ENCODE data around the gene MFN2. TPM values are rescaled to one million over a fixed set of nuclear protein-coding genes. Genes with fewer than 3 reads are reported as not detected.
"Not testable (repeated sequence)": the region's sequence is repeated elsewhere in the genome, so short reads cannot be mapped to it uniquely, and the experiment has no call there.

MFN2 gene
- total and polyA plus RNA-seq, 2 experiments from 2014 or later, result 48.0 to 57.9 TPM

- Histone ChIP-seq H3K79me2 (ENCODE audit: insufficient read depth) (peaks cover 49% of the 10 kb centered on the region), H3K9me2 (ENCODE audit: insufficient read depth) (no peaks in the 10 kb centered on the region), H3K27me3 (replicated peaks; ENCODE audit: insufficient read depth) (no peaks in the 10 kb centered on the region), H3K4me2 (ENCODE audit: unreplicated experiment) (peak within 1 kb of the TSS; percentile 86), H2AFZ (peak within 1 kb of the TSS; percentile 96), H3K9ac (peak within 1 kb of the TSS; percentile 87), H3K4me1 (ENCODE audit: insufficient read depth) (peaks cover 30% of the 10 kb centered on the region), H3K27ac (peak within 1 kb of the TSS; percentile 65), H3K36me3 (ENCODE audit: low read depth) (no peaks in the 10 kb centered on the region), H3F3A (ENCODE audit: insufficient read depth) (peaks cover 12% of the 10 kb centered on the region; the same call in 1 of the 2 replicates), H3K4me3 (peak within 1 kb of the TSS; percentile 81), H3K9me3 (ENCODE audit: low read depth) (no peaks in the 10 kb centered on the region), H4K20me1 (ENCODE audit: insufficient read depth) (no peaks in the 10 kb centered on the region)
- 1 to 3% methylated on average over 28 to 55 of the region's 55 CpGs for WGBS, 2 experiments (ENCODE audit: low coverage in 1 of 2, low lambda C conversion rate in 2 of 2, missing lambda C conversion rate in 2 of 2)
- in situ Hi-C loops (cut with MboI), result no loop called here
- TF ChIP-seq EZH2 (IDR thresholded peaks at IDR 0.05; ENCODE audit: insufficient read depth, poor library complexity, severe bottlenecking), result no peak
- no peak for TF ChIP-seq EZH2phosphoT487 (IDR thresholded peaks at IDR 0.05; ENCODE audit: insufficient read depth, low read depth)
- DNase-seq, result peak; percentile 91
These were observed 45.8 kb upstream of the MFN2 start, which contains the start of gene PLOD1 for GRCh38 chr1:11934302-11935056. PLOD1 (plus strand) TSS chr1:11934717; CDS start chr1:11934780, 63 bp downstream.

- H4K20me1 ChIP-seq (ENCODE audit: insufficient read depth), result no peaks in the 10 kb centered on the region
- H2AFZ ChIP-seq, result peak overlapping the region; percentile 96
- H3K4me2 ChIP-seq (ENCODE audit: unreplicated experiment), result peak overlapping the region; percentile 86
- in situ Hi-C loops (cut with MboI), result no loop called here
- H3K27me3 ChIP-seq (replicated peaks; ENCODE audit: insufficient read depth), result no peaks in the 10 kb centered on the region
- peaks cover 15% of the 10 kb centered on the region; the same call in 1 of the 2 replicates for H3F3A ChIP-seq (ENCODE audit: insufficient read depth)
- no peaks in the 10 kb centered on the region for H3K9me2 ChIP-seq (ENCODE audit: insufficient read depth)
- 0 out of 2 replicates have a peak, but pooled peaks cover 3% of the 10 kb centered on the region for H3K36me3 ChIP-seq (ENCODE audit: low read depth)
- DNase-seq, result no peak
- H3K9ac ChIP-seq, result peak overlapping the region; percentile 87
- peak overlapping the region; percentile 81 for H3K4me3 ChIP-seq
- H3K79me2 ChIP-seq (ENCODE audit: insufficient read depth), result peaks cover 54% of the 10 kb centered on the region
- H3K27ac ChIP-seq, result peak overlapping the region; percentile 65
- no peaks in the 10 kb centered on the region for H3K9me3 ChIP-seq (ENCODE audit: low read depth)
- WGBS, 2 experiments (ENCODE audit: low coverage in 1 of 2, low lambda C conversion rate in 2 of 2, missing lambda C conversion rate in 2 of 2), result 0% methylated on average over 2 of the region's 2 CpGs
- TF ChIP-seq EZH2phosphoT487 (IDR thresholded peaks at IDR 0.05; ENCODE audit: insufficient read depth, low read depth) (no peak), EZH2 (IDR thresholded peaks at IDR 0.05; ENCODE audit: insufficient read depth, poor library complexity, severe bottlenecking) (no peak)
- peaks cover 29% of the 10 kb centered on the region for H3K4me1 ChIP-seq (ENCODE audit: insufficient read depth)
These were observed 45.2 kb upstream of the MFN2 start for GRCh38 chr1:11935057-11935412.

DNA sequence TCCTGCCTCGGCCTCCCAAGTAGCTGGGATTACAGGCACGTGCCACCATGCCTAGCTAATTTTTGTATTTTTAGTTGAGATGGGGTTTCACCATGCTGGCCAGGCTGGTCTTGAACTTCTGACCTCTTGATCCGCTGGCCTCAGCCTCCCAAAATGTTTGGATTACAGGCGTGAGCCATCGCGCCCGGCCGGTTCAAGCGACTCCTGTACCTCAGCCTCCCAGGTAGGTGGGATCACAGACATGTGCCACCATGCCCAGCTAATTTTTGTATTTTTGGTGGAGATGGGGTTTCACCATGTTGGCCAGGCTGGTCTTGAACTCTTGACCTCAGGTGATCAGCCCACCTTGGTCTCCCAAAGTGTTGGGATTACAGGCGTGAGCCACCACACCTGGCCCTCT lies 44.5 kb upstream of the MFN2 start:
- peak overlapping the region; percentile 81 for H3K4me3 ChIP-seq
- H2AFZ ChIP-seq; H3K27ac ChIP-seq; H3K9me2 ChIP-seq (ENCODE audit: insufficient read depth); H3K9me3 ChIP-seq (ENCODE audit: low read depth); H3K27me3 ChIP-seq (replicated peaks; ENCODE audit: insufficient read depth); H4K20me1 ChIP-seq (ENCODE audit: insufficient read depth); H3K36me3 ChIP-seq (ENCODE audit: low read depth); DNase-seq; in situ Hi-C loops (cut with MboI): not testable (repeated sequence)
- H3K79me2 ChIP-seq (ENCODE audit: insufficient read depth), result peaks cover 61% of the 10 kb centered on the region
- peaks cover 30% of the 10 kb centered on the region for H3K4me1 ChIP-seq (ENCODE audit: insufficient read depth)
- peak overlapping the region; percentile 87 for H3K9ac ChIP-seq
- 93% methylated on average over 10 of the region's 10 CpGs for WGBS, 2 experiments (ENCODE audit: low coverage in 1 of 2, low lambda C conversion rate in 2 of 2, missing lambda C conversion rate in 2 of 2)
- H3F3A ChIP-seq (ENCODE audit: insufficient read depth), result peaks cover 16% of the 10 kb centered on the region; the same call in 1 of the 2 replicates
- peak overlapping the region; percentile 86 for H3K4me2 ChIP-seq (ENCODE audit: unreplicated experiment)

- Histone ChIP-seq H3K9me2 (ENCODE audit: insufficient read depth) (no peaks in the 10 kb centered on the region), H4K20me1 (ENCODE audit: insufficient read depth) (no peaks in the 10 kb centered on the region), H3K9me3 (ENCODE audit: low read depth) (no peaks in the 10 kb centered on the region), H3K27ac (no peak overlapping the region), H3K4me2 (ENCODE audit: unreplicated experiment) (peak overlapping the region; percentile 47), H3K4me3 (no peak overlapping the region), H2AFZ (no peak overlapping the region), H3K27me3 (replicated peaks; ENCODE audit: insufficient read depth) (no peaks in the 10 kb centered on the region), H3K9ac (no peak overlapping the region), H3K36me3 (ENCODE audit: low read depth) (0 out of 2 replicates have a peak, but pooled peaks cover 5% of the 10 kb centered on the region), H3F3A (ENCODE audit: insufficient read depth) (0 out of 2 replicates have a peak, but pooled peaks cover 7% of the 10 kb centered on the region), H3K79me2 (ENCODE audit: insufficient read depth) (peaks cover 93% of the 10 kb centered on the region), H3K4me1 (ENCODE audit: insufficient read depth) (peaks cover 23% of the 10 kb centered on the region)
- peak; percentile 45 for DNase-seq
- TF ChIP-seq EZH2 (IDR thresholded peaks at IDR 0.05; ENCODE audit: insufficient read depth, poor library complexity, severe bottlenecking), result no peak
- TF ChIP-seq EZH2phosphoT487 (IDR thresholded peaks at IDR 0.05; ENCODE audit: insufficient read depth, low read depth), result no peak
- 60 to 61% methylated on average over 15 of the region's 15 CpGs for WGBS, 2 experiments (ENCODE audit: low coverage in 1 of 2, low lambda C conversion rate in 2 of 2, missing lambda C conversion rate in 2 of 2)
- in situ Hi-C loops (cut with MboI), result no loop called here
These were observed 41.3 kb upstream of the MFN2 start for GRCh38 chr1:11938722-11939526.

DNA sequence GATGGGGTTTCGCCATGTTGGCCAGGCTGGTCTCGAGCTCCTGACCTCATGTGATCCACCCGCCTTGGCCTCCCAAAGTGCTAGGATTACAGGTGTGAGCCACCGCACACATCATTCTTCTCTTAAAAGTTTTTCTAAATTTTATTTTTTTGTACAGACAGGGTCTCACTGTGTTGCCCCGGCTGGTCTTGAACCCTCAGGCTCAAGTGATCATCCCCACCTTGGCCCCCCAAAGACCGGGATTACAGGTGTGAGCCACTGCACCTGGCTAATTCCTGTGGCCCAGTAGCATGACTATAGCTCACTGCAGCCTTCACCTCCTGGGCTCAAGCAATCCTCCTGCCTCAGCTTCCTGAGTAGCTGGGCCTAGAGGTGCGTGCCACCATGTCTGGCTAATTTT lies 40.5 kb upstream of the MFN2 start:
- H3K27me3 ChIP-seq (replicated peaks; ENCODE audit: insufficient read depth); H3K9me3 ChIP-seq (ENCODE audit: low read depth); H3K9me2 ChIP-seq (ENCODE audit: insufficient read depth); H3K27ac ChIP-seq; H3K9ac ChIP-seq; in situ Hi-C loops (cut with MboI); H4K20me1 ChIP-seq (ENCODE audit: insufficient read depth); H3F3A ChIP-seq (ENCODE audit: insufficient read depth); H3K4me2 ChIP-seq (ENCODE audit: unreplicated experiment); H3K4me3 ChIP-seq; DNase-seq; H3K36me3 ChIP-seq (ENCODE audit: low read depth); H2AFZ ChIP-seq: not testable (repeated sequence)
- 91 to 96% methylated on average over 7 of the region's 7 CpGs for WGBS, 2 experiments (ENCODE audit: low coverage in 1 of 2, low lambda C conversion rate in 2 of 2, missing lambda C conversion rate in 2 of 2)
- Histone ChIP-seq H3K4me1 (ENCODE audit: insufficient read depth) (peaks cover 23% of the 10 kb centered on the region), H3K79me2 (ENCODE audit: insufficient read depth) (peaks cover 96% of the 10 kb centered on the region)

Data from GM23248 (cell line).